Ascending aorta (tissue), 2 donors: Measurements from ENCODE around the gene ST7L. TPM values are rescaled to one million over a fixed set of nuclear protein-coding genes. Genes with fewer than 3 reads are reported as not detected.

Source experiments
- DNase-seq, 2 donors: peaks; one replicate each; pipeline ENCODE4 v3.0.0-alpha.2; 2019; ENCODE audit warnings: low spot score in 2 of 2
- H3K27ac ChIP-seq, 2 donors: fragments of 200-600 bp; sonication (generic); one replicate each; pipeline ENCODE4 v1.5.1; 2016 to 2017; ENCODE audit warnings: mild to moderate bottlenecking in 1 of 2
- H3K27me3 ChIP-seq: fragments of 200-600 bp; sonication (generic); one replicate; pipeline ENCODE4 v1.5.1; 2017
- H3K36me3 ChIP-seq, 2 donors: fragments of 200-600 bp; sonication (generic); one replicate each; pipeline ENCODE4 v1.5.1; 2016
- H3K4me1 ChIP-seq, 2 donors: fragments of 200-600 bp; sonication (generic); one replicate each; pipeline ENCODE4 v1.5.1; 2016 to 2017; ENCODE audit warnings: mild to moderate bottlenecking in 1 of 2
- H3K4me3 ChIP-seq, 2 donors: fragments of 200-600 bp; sonication (generic); one replicate each; pipeline ENCODE4 v1.5.1; 2016 to 2017; ENCODE audit warnings: mild to moderate bottlenecking in 1 of 2
- H3K9me3 ChIP-seq, 2 donors: fragments of 200-600 bp; sonication (generic); one replicate each; pipeline ENCODE4 v1.5.1; 2016
- intact Hi-C: fragments of 100-400 bp; cut with DNase I; formaldehyde crosslinking; loops from one replicate; pipeline ENCODE4 v1.15.1; 2023
- total RNA-seq: library from RNA; depleted of rRNA; stranded (reverse); fragments of >200 nt; gene quantifications from one replicate; pipeline ENCODE4 v1.1.0, GENCODE V29; 2016
- TF ChIP-seq, protein P1 (sequence below), 3 experiments: fragments of 200-600 bp in 2 of 3; fragments of 450-650 bp in 1 of 3; sonication (generic) in 2 of 3; IDR thresholded peaks; one replicate each; pipeline ENCODE4 v1.5.1; 2016 to 2019; ENCODE audit warnings: antibody characterized with exemption in 3 of 3, mild to moderate bottlenecking in 1 of 3, moderate library complexity in 1 of 3

The ST7L gene
- total RNA-seq: 4.0 TPM

DNA sequence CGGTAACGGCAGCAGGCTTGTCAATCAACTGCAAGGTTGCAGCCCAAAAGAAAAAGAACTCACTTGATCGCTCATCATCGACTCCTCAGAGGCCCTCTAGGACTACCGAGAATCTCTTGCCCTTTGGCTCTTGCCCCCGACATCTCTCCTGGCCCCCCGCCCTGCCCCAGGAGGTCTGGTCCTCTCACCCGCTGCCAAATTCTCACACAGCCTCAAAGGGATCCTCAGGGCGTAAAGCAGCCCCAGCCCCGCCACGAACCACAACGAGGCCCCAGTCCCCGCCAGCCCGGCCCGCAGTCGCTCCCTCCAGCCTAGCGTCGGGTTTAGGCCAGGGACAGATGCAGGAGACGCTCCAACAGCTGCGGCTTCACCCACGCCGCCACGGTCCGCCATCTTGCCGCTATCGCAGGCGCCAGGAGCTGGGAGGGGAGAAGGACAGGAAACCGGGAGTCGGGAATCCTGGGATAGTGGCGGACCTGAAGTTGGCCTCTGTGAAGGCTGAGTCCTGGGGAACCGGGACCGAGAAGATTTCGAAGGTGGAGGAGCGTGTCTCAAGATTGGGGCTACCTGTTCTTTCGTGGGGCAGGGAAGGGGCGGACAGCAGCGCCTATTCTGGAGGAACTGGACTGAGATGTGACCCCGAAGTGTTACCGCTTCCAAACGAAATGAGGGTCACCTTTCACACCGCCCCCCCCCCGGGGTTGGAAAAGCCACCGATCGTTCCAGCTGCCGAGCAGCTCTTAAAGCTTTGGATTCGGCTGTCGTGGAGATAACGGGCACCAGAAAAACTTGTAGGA is at the start of gene ST7L:
ST7L (minus strand) TSS at position 421 of the 797 bp plus-strand sequence; CDS start at position 393, 28 bp downstream.
- intact Hi-C loops: loop anchor here (1.0 to 5.0 kb wide), 7 partner anchors 56 to 336 kb away; partner anchors contain the start of genes MOV10, PPM1J and RHOC
- Histone ChIP-seq H3K4me1 (peaks cover 5 to 22% of the 10 kb centered on the region in 2 donors), H3K9me3 (no peaks in the 10 kb centered on the region), H3K27ac (peak within 1 kb of the TSS; percentile 96 to 100), H3K4me3 (peak within 1 kb of the TSS; percentile 83 to 84), H3K36me3 (peaks cover 0 to 8% of the 10 kb centered on the region in 2 donors), H3K27me3 (no peaks in the 10 kb centered on the region)
- TF ChIP-seq, protein P1, sequence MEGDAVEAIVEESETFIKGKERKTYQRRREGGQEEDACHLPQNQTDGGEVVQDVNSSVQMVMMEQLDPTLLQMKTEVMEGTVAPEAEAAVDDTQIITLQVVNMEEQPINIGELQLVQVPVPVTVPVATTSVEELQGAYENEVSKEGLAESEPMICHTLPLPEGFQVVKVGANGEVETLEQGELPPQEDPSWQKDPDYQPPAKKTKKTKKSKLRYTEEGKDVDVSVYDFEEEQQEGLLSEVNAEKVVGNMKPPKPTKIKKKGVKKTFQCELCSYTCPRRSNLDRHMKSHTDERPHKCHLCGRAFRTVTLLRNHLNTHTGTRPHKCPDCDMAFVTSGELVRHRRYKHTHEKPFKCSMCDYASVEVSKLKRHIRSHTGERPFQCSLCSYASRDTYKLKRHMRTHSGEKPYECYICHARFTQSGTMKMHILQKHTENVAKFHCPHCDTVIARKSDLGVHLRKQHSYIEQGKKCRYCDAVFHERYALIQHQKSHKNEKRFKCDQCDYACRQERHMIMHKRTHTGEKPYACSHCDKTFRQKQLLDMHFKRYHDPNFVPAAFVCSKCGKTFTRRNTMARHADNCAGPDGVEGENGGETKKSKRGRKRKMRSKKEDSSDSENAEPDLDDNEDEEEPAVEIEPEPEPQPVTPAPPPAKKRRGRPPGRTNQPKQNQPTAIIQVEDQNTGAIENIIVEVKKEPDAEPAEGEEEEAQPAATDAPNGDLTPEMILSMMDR (IDR thresholded peaks at IDR 0.05): no peak
- DNase-seq: peak in 1 of 2 donors; percentile 82

- no peak for DNase-seq
- peaks cover 44 to 73% of the 10 kb centered on the region in 2 donors for H3K36me3 ChIP-seq
- TF ChIP-seq, protein P1 (IDR thresholded peaks at IDR 0.05): no peak
- no peak overlapping the region for H3K27ac ChIP-seq
- no peaks in the 10 kb centered on the region for H3K27me3 ChIP-seq
- H3K4me3 ChIP-seq: no peak overlapping the region
- intact Hi-C loops: no loop called here
- H3K4me1 ChIP-seq: no peaks in the 10 kb centered on the region
- no peaks in the 10 kb centered on the region for H3K9me3 ChIP-seq
These were observed 48.0 kb upstream of the ST7L start for GRCh38 chr1:112666946-112667345.

- no peaks in the 10 kb centered on the region for H3K27me3 ChIP-seq
- no peak overlapping the region for H3K27ac ChIP-seq
- no peaks in the 10 kb centered on the region for H3K9me3 ChIP-seq
- TF ChIP-seq, protein P1 (IDR thresholded peaks at IDR 0.05): no peak
- intact Hi-C loops: no loop called here
- H3K4me1 ChIP-seq: no peaks in the 10 kb centered on the region
- H3K4me3 ChIP-seq: no peak overlapping the region
- no peak for DNase-seq
- H3K36me3 ChIP-seq: peaks cover 55 to 83% of the 10 kb centered on the region in 2 donors
These were observed 46.9 kb upstream of the ST7L start for GRCh38 chr1:112665857-112666256.

- H3K9me3 ChIP-seq: no peaks in the 10 kb centered on the region
- H3K36me3 ChIP-seq: peaks cover 36 to 68% of the 10 kb centered on the region in 2 donors
These were observed 32.3 kb upstream of the ST7L start for GRCh38 chr1:112651205-112651604.

DNA sequence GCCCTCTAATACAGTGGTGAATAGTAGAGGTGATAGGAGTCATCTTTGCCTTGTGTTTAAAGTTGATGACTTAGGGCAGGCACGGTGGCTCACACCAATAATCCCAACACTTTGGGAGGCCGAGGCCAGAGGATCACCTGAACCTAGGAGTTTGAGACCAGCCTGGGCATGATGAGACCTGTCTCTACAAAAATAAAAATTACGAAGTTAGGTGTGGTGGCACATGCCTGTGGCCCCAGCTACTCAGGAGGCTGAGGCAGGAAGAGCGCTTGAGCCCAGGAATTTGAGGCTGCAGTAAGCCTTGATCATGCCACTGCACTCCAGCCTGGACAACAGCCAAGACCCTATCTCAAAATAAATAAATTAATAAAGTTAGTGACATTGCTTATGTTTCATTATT is 27.3 kb upstream of the ST7L start:
- Histone ChIP-seq H3K9me3 (no peaks in the 10 kb centered on the region), H3K4me3 (no peak overlapping the region), H3K36me3 (peaks cover 17 to 32% of the 10 kb centered on the region in 2 donors), H3K27me3 (no peaks in the 10 kb centered on the region), H3K27ac (no peak overlapping the region), H3K4me1 (no peaks in the 10 kb centered on the region)
- no peak for DNase-seq
- intact Hi-C loops: no loop called here
- TF ChIP-seq, protein P1 (IDR thresholded peaks at IDR 0.05): no peak

More at GRCh38 chr1:112651205-112651604, 32.3 kb upstream of the ST7L start:
- DNase-seq: no peak
- intact Hi-C loops: no loop called here
- no peaks in the 10 kb centered on the region for H3K4me1 ChIP-seq
- H3K4me3 ChIP-seq: no peak overlapping the region
- TF ChIP-seq, protein P1 (IDR thresholded peaks at IDR 0.05): no peak
- H3K27me3 ChIP-seq: no peaks in the 10 kb centered on the region
- no peak overlapping the region for H3K27ac ChIP-seq
